Endothelial cell of umbilical vein (primary cell): Measurements from ENCODE around the gene MAFB. TPM values are rescaled to one million over a fixed set of nuclear protein-coding genes. Genes with fewer than 3 reads are reported as not detected.

ENCODE experiments used
- BruUV-seq: library from RNA; stranded (reverse); fragments of 400-500 nt; replicated peaks from 2 replicates; lab custom pipeline; 2021; lab: Mats Ljungman, UMichigan
- CTCF ChIA-PET: fragments of 300-600, 350-600 bp; sonication (Branson Sonifier 250); formaldehyde crosslinking; loops from one replicate; lab custom pipeline; 2021; ENCODE audit warnings: antibody characterized with exemption, inconsistent platforms; lab: Charles Lee
- POLR2A ChIA-PET: fragments of 300-600, 350-600 bp; sonication (Branson Sonifier 250); formaldehyde crosslinking; loops from one replicate; lab custom pipeline; 2021; ENCODE audit warnings: antibody characterized with exemption, inconsistent platforms; lab: Charles Lee
- DNase-seq: peaks from one replicate; pipeline ENCODE4 v3.0.0-alpha.2; 2011; ENCODE audit warnings: low read depth, low spot score
- FAIRE-seq: peaks from 2 replicates; lab custom pipeline; 2011; peaks lifted over from hg19 to GRCh38; lab: Jason Lieb, UNC
- H2AFZ ChIP-seq: 2 replicates; pipeline ENCODE4 v1.6.0; 2012; ENCODE audit warnings: low read depth, low read length, control low read depth, inconsistent platforms
- H3K27ac ChIP-seq: 2 replicates; pipeline ENCODE4 v1.5.1; 2011; ENCODE audit warnings: low read depth, mild to moderate bottlenecking, control low read depth, low read length, moderate library complexity; ENCODE audit not compliant: insufficient read depth
- H3K27me3 ChIP-seq, 2 experiments: 2 replicates each; pipeline versions ENCODE4 v1.6.0 to v1.6.1; 2011; ENCODE audit warnings: low read length in 2 of 2, mixed read lengths in 1 of 2; ENCODE audit not compliant: control insufficient read depth in 2 of 2, insufficient read depth in 2 of 2
- H3K36me3 ChIP-seq, 2 experiments: 2 replicates in 1 of 2; 3 replicates in 1 of 2; pipeline ENCODE4 v1.5.1; 2011; ENCODE audit warnings: low read length in 2 of 2, mild to moderate bottlenecking in 1 of 2, moderate library complexity in 1 of 2; ENCODE audit not compliant: control insufficient read depth in 2 of 2, insufficient read depth in 2 of 2; ENCODE audit errors: extremely low read depth in 1 of 2
- H3K4me1 ChIP-seq: 3 replicates; pipeline ENCODE4 v1.5.1; 2011; ENCODE audit warnings: mild to moderate bottlenecking, low read length; ENCODE audit not compliant: control insufficient read depth, insufficient read depth; ENCODE audit errors: extremely low read depth
- H3K4me2 ChIP-seq: 2 replicates; pipeline ENCODE4 v1.6.1; 2011; ENCODE audit warnings: low read length, control low read depth, mixed read lengths; ENCODE audit not compliant: insufficient read depth
- H3K4me3 ChIP-seq, 3 experiments: fragments of 200-600 bp in 1 of 3; sonication (generic), shearing (Covaris generic) in 1 of 3; replicated peaks in 1 of 3; 2 replicates each; pipeline ENCODE4 v1.5.1; 2011 to 2016; ENCODE audit warnings: control low read depth in 3 of 3, low read length in 3 of 3, mild to moderate bottlenecking in 2 of 3, inconsistent platforms in 1 of 3, low read depth in 1 of 3, moderate library complexity in 1 of 3; ENCODE audit not compliant: insufficient read depth in 1 of 3
- H3K79me2 ChIP-seq: 2 replicates; pipeline ENCODE4 v1.6.0; 2012; ENCODE audit warnings: low read length, inconsistent platforms; ENCODE audit not compliant: control insufficient read depth, insufficient read depth
- H3K9ac ChIP-seq: replicated peaks from 2 replicates; pipeline ENCODE3; 2011; ENCODE audit warnings: low read length, control low read depth; ENCODE audit not compliant: insufficient read depth; ENCODE audit errors: extremely low read depth
- H3K9me1 ChIP-seq: replicated peaks from 3 replicates; pipeline ENCODE4 v1.6.0; 2011; ENCODE audit warnings: mild to moderate bottlenecking, low read length; ENCODE audit not compliant: control insufficient read depth, insufficient read depth; ENCODE audit errors: extremely low read depth
- H3K9me3 ChIP-seq: replicated peaks from 2 replicates; pipeline ENCODE4 v1.5.1; 2012; ENCODE audit warnings: low read length, inconsistent platforms; ENCODE audit not compliant: control insufficient read depth, insufficient read depth
- H4K20me1 ChIP-seq: replicated peaks from 2 replicates; pipeline ENCODE3; 2011; ENCODE audit warnings: mild to moderate bottlenecking, low read length; ENCODE audit not compliant: control insufficient read depth, insufficient read depth; ENCODE audit errors: extremely low read depth
- EZH2 ChIP-seq: IDR thresholded peaks from 2 replicates; pipeline ENCODE4 v1.6.1; 2012; ENCODE audit warnings: borderline replicate concordance, low read depth, mild to moderate bottlenecking, moderate library complexity, low read length, inconsistent platforms; ENCODE audit not compliant: severe bottlenecking
- FOS ChIP-seq: IDR thresholded peaks from 2 replicates; pipeline ENCODE4 v1.6.1; 2011; ENCODE audit warnings: mild to moderate bottlenecking, low read length, moderate library complexity, borderline replicate concordance; ENCODE audit not compliant: insufficient read depth
- GATA2 ChIP-seq: IDR thresholded peaks from 2 replicates; pipeline ENCODE4 v1.7.0; 2011; ENCODE audit warnings: low read depth, mild to moderate bottlenecking, moderate library complexity, mixed read lengths, low read length; ENCODE audit not compliant: insufficient read length, insufficient read depth
- JUN ChIP-seq: IDR thresholded peaks from 2 replicates; pipeline ENCODE4 v1.6.1; 2011; ENCODE audit warnings: borderline replicate concordance, low read depth; ENCODE audit not compliant: insufficient read length, insufficient read depth
- MAX ChIP-seq: IDR thresholded peaks from 2 replicates; pipeline ENCODE4 v1.6.1; 2011; ENCODE audit not compliant: insufficient read depth, insufficient read length
- MYC ChIP-seq: IDR thresholded peaks from one replicate; pipeline ENCODE4 v1.6.1; 2011; ENCODE audit warnings: mild to moderate bottlenecking, low read depth, low read length
- POLR2A ChIP-seq: IDR thresholded peaks from 2 replicates; pipeline ENCODE4 v1.6.1; 2012; ENCODE audit warnings: low read depth, mild to moderate bottlenecking, control low read depth, low read length
- POLR2AphosphoS5 ChIP-seq: IDR thresholded peaks from 2 replicates; pipeline ENCODE4 v1.6.1; 2012; ENCODE audit warnings: low read depth, mild to moderate bottlenecking, control low read depth, low read length, moderate library complexity; ENCODE audit not compliant: insufficient read depth
- dilution Hi-C: fragments of 300-500 bp; cut with MboI; formaldehyde crosslinking; loops from one replicate; pipeline ENCODE4 v1.15.0; 2019; ENCODE audit warnings: low sequenced_read_pairs; ENCODE audit not compliant: extremely low pct_ligation_motif_present
- intact Hi-C: fragments of 100-400 bp; cut with micrococcal nuclease; formaldehyde crosslinking; loops from one replicate; pipeline ENCODE4 v1.10.0; 2022
- polyA plus RNA-seq, 4 experiments: library from polyadenylated mRNA; depleted of rRNA in 3 of 4; stranded (reverse) in 3 of 4; unstranded in 1 of 4; fragments of >200 nt; gene quantifications; 2 replicates each; pipeline versions ENCODE4 v1.2.1 to v1.2.3, GENCODE V29; 2011 to 2012; ENCODE audit warnings: missing spikeins in 1 of 4
- total RNA-seq: library from RNA; stranded (reverse); gene quantifications from 2 replicates; pipeline ENCODE4 v1.2.3, GENCODE V29; 2021
- TF ChIP-seq, protein P1 (sequence below), 2 donors: IDR thresholded peaks; 1 replicate in 1 of 2; 2 replicates in 1 of 2; pipeline ENCODE4 v1.5.1; 2011; ENCODE audit warnings: low read length in 2 of 2, mild to moderate bottlenecking in 2 of 2, moderate library complexity in 2 of 2, control low read depth in 1 of 2, inconsistent platforms in 1 of 2, low read depth in 1 of 2; ENCODE audit not compliant: insufficient read depth in 1 of 2; ENCODE audit errors: extremely low read depth in 1 of 2

The MAFB gene
- total and polyA plus RNA-seq, 2 donors (not counting 3 experiments of a cell fraction or from before 2014, with no cell fraction given) = 1.8 to 3.4 TPM

- BruUV-seq = no TSS peak
- TF ChIP-seq FOS = no peak
- TF ChIP-seq, protein P1, sequence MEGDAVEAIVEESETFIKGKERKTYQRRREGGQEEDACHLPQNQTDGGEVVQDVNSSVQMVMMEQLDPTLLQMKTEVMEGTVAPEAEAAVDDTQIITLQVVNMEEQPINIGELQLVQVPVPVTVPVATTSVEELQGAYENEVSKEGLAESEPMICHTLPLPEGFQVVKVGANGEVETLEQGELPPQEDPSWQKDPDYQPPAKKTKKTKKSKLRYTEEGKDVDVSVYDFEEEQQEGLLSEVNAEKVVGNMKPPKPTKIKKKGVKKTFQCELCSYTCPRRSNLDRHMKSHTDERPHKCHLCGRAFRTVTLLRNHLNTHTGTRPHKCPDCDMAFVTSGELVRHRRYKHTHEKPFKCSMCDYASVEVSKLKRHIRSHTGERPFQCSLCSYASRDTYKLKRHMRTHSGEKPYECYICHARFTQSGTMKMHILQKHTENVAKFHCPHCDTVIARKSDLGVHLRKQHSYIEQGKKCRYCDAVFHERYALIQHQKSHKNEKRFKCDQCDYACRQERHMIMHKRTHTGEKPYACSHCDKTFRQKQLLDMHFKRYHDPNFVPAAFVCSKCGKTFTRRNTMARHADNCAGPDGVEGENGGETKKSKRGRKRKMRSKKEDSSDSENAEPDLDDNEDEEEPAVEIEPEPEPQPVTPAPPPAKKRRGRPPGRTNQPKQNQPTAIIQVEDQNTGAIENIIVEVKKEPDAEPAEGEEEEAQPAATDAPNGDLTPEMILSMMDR (IDR thresholded peaks at IDR 0.05; ENCODE audit: extremely low read depth in 1 of 2, insufficient read depth in 1 of 2, low read depth in 1 of 2, low read length in 2 of 2) = no peak
- TF ChIP-seq JUN = no peak
- no peak for TF ChIP-seq GATA2
- no peak for TF ChIP-seq POLR2A
- TF ChIP-seq MAX = no peak
- no peak for TF ChIP-seq POLR2AphosphoS5
- TF ChIP-seq EZH2 = no peak
- TF ChIP-seq MYC = no peak
- Histone ChIP-seq H3K9me3 (no peaks in the 10 kb centered on the region), H3K9me1 (no peaks in the 10 kb centered on the region), H3K36me3 (no peaks in the 10 kb centered on the region), H3K9ac (no peak overlapping the region), H3K27me3 (peaks cover 0 to 2% of the 10 kb centered on the region in 2 experiments), H3K4me1 (no peaks in the 10 kb centered on the region), H3K27ac (no peak overlapping the region), H4K20me1 (no peaks in the 10 kb centered on the region), H3K79me2 (no peaks in the 10 kb centered on the region), H3K4me2 (no peak overlapping the region), H2AFZ (no peak overlapping the region), H3K4me3 (no peak overlapping the region)
- DNase-seq = no peak
- CTCF ChIA-PET = no interaction called here
- intact Hi-C loops (no loop called here), dilution Hi-C loops (no loop called here)
- FAIRE-seq = no peak
- POLR2A ChIA-PET = no interaction called here
These were observed 24.5 kb upstream of the MAFB start for GRCh38 chr20:40713508-40713907.
